ENCODE measurements around the gene FOXN3. TPM values are rescaled to one million over a fixed set of nuclear protein-coding genes. Genes with fewer than 3 reads are reported as not detected.

FOXN3 gene
- total RNA-seq, 6 experiments from 2014 or later, result 41.5 to 74.2 (median 55.8) TPM

DNA sequence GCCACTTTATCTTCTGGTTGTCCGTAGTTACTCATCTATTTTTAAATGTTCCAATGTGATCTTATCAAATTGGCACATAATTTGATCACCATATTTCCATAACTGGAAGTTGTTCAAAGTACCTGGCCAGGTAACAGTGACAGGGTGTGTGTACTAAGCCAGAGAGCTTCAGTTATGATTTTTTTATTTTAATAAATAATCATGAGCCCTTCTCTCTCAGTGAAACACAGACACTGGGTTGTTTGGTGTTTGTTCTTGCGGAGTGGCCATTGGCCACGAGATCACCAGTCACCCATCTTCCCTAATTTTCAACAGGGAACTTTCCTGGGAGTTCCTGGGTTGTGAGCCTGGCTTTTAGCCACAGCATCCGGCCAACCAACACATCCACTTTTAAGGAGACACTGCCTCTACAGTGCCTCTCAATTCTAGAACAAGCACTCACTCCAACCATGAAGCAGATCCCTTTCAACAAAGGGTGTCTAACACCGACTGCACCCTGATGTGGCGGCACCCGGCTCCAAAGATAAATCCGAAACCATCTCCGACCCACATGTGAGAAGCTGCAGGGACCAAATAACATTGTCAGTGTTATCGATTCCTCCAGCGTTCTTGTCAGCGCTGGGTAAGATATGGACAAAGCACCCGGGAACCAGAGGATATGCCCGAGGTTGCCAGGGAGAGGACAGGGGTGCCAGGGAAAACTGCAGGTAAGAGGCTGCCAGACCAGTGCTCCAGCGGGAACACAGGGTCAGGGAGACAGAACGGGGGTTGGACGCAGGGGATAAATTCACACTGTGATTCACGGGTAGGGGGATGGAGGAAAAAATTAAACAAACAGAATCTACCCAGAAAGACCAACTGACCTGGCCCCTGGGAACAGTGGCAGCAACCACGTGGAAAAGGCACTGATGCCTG lies 49.9 kb downstream of the FOXN3 start:
- peak overlapping the region; percentile 37 to 82 (median 65) for H3K27ac ChIP-seq
- intact Hi-C loops (cut with DNase I), result no loop called here
- H3K9me3 ChIP-seq, result no peaks in the 10 kb centered on the region
- no peaks in the 10 kb centered on the region for H3K36me3 ChIP-seq
- H3K27me3 ChIP-seq, result no peaks in the 10 kb centered on the region
- H3K4me1 ChIP-seq, result peaks cover 0 to 77% (median 28%) of the 10 kb centered on the region in 4 donors
- peak; percentile 42 to 74 (median 60) for ATAC-seq
- TF ChIP-seq POLR2A (IDR thresholded peaks at IDR 0.05), result no peak
- TF ChIP-seq, protein P1, sequence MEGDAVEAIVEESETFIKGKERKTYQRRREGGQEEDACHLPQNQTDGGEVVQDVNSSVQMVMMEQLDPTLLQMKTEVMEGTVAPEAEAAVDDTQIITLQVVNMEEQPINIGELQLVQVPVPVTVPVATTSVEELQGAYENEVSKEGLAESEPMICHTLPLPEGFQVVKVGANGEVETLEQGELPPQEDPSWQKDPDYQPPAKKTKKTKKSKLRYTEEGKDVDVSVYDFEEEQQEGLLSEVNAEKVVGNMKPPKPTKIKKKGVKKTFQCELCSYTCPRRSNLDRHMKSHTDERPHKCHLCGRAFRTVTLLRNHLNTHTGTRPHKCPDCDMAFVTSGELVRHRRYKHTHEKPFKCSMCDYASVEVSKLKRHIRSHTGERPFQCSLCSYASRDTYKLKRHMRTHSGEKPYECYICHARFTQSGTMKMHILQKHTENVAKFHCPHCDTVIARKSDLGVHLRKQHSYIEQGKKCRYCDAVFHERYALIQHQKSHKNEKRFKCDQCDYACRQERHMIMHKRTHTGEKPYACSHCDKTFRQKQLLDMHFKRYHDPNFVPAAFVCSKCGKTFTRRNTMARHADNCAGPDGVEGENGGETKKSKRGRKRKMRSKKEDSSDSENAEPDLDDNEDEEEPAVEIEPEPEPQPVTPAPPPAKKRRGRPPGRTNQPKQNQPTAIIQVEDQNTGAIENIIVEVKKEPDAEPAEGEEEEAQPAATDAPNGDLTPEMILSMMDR (IDR thresholded peaks at IDR 0.05), result no peak
- DNase-seq, result peak; percentile 40 to 88 (median 83)
- 18% methylated on average over 19 of the region's 19 CpGs for WGBS (ENCODE audit: insufficient coverage, low coverage, low lambda C conversion rate, missing lambda C conversion rate)
- peak overlapping the region; percentile 2 to 39 (median 21) for H3K4me3 ChIP-seq

DNA sequence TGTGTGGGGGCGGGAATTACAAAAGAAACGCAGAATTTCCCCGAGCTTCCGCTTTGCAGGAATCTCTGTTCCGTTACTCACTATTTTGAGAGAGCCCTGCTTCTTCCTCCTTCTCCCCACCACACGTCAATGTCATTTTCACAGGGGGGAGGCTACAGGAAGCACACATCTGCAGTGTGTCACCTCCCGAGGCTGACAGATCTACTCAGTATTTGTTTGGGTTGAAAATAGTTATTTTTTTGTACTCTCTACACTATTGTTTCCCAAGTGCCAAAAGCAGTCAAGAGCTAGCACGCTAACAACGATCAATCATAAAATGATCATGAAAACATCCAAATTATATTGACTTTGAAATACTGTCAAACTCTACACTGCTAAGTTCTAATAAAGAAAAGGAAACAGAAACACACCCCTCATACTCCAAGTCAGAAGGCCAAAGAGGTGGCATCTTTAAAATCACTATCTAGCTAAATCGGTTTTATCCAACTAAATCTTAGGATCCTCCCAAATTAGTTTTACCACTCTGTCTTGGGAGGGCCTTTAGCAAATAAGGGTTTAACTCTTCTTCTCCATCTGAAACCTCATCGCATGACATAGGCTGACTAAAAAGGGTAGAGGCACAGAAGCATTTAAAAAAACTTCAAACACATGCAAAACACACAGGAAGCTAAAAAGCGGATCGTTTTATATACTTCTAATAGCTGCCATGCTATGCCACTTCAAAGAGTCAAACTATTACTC lies 51.8 kb downstream of the FOXN3 start:
- no peak for DNase-seq
- Histone ChIP-seq H3K27me3 (no peaks in the 10 kb centered on the region), H3K4me1 (peaks cover 0 to 61% (median 18%) of the 10 kb centered on the region in 4 donors), H3K27ac (peak overlapping the region in 1 of 3 donors; percentile 82), H3K9me3 (no peaks in the 10 kb centered on the region), H3K4me3 (no peak overlapping the region), H3K36me3 (no peaks in the 10 kb centered on the region)
- intact Hi-C loops (cut with DNase I), result no loop called here
- ATAC-seq, result peak in 2 of 4 donors; percentile 18 to 40
- TF ChIP-seq, protein P1 (IDR thresholded peaks at IDR 0.05), result no peak
- TF ChIP-seq POLR2A (IDR thresholded peaks at IDR 0.05), result no peak
- WGBS (ENCODE audit: insufficient coverage, low coverage, low lambda C conversion rate, missing lambda C conversion rate), result 44% methylated on average over 13 of the region's 13 CpGs

DNA sequence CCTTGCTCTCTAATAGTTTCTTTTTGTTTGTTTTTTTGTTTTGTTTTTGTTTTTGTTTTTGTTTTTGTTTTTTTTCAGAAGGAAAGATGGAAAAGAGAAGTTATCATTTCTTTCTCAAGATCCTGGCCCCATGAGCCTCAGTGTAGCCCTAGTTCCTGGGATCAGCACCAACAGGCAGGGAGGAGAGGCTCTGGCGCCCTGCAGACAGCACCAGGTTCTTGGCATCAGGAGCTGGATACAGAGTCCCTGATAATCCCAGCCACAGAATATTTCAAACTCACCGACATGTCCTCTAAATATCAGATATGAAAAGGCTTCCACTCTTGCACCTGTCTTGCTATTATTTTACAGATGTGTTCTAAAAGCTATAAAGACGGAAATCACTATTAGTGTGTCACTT lies 52.7 kb downstream of the FOXN3 start:
- Histone ChIP-seq H3K9me3 (no peaks in the 10 kb centered on the region), H3K36me3 (no peaks in the 10 kb centered on the region), H3K27me3 (no peaks in the 10 kb centered on the region), H3K4me3 (no peak overlapping the region), H3K27ac (peak overlapping the region; percentile 7 to 82 (median 25)), H3K4me1 (peaks cover 0 to 52% (median 14%) of the 10 kb centered on the region in 4 donors)
- intact Hi-C loops (cut with DNase I), result no loop called here
- no peak for TF ChIP-seq POLR2A (IDR thresholded peaks at IDR 0.05)
- DNase-seq (no peak), ATAC-seq (no peak)
- WGBS (ENCODE audit: insufficient coverage, low coverage, low lambda C conversion rate, missing lambda C conversion rate), result 53% methylated on average over 3 of the region's 3 CpGs

DNA sequence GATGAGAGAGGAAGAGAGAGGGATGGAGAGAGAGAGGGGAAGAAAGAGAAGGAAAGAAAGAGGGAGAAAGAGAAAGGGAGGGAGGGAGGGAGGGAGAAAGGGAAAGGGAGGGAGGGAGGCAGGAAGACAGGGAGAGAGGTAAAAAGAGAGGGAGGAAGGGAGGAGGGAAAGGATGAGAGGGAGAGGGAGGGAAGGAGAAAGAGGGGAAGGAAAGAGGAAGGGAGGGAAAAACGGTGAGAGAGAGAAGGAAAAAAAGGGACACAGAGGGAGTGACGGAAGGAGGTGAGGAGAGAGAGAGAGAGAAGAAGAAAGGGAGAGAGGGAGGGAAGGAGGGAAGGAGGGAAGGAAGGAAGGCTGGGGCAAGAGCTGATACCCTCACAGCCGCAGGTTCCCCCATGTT lies 56.8 kb downstream of the FOXN3 start:
- Histone ChIP-seq H3K9me3 (no peaks in the 10 kb centered on the region), H3K4me3 (no peak overlapping the region), H3K4me1 (peaks cover 0 to 16% (median 4%) of the 10 kb centered on the region in 4 donors), H3K27me3 (no peaks in the 10 kb centered on the region), H3K27ac (no peak overlapping the region), H3K36me3 (no peaks in the 10 kb centered on the region)
- ATAC-seq (no peak), DNase-seq (no peak)
- intact Hi-C loops (cut with DNase I), result no loop called here
- TF ChIP-seq, protein P1 (IDR thresholded peaks at IDR 0.05), result no peak
- no peak for TF ChIP-seq POLR2A (IDR thresholded peaks at IDR 0.05)
- WGBS (ENCODE audit: insufficient coverage, low coverage, low lambda C conversion rate, missing lambda C conversion rate), result 92% methylated on average over 2 of the region's 3 CpGs
